ENCODE measurements around the gene NCF4.

- TF ChIP-seq POLR2A (IDR thresholded peaks at IDR 0.05; ENCODE audit: low read length) = no peak
- TF ChIP-seq GATA1 (IDR thresholded peaks at IDR 0.05; ENCODE audit: low read depth, low read length) = no peak
These were observed 37.9 kb downstream of the NCF4 start for GRCh38 chr22:36898690-36899089.
